ENCODE measurements around the gene ATL1. TPM values are rescaled to one million over a fixed set of nuclear protein-coding genes. Genes with fewer than 3 reads are reported as not detected.
"Not testable (repeated sequence)": the region's sequence is repeated elsewhere in the genome, so short reads cannot be mapped to it uniquely, and the experiment has no call there.

Gene ATL1
- total RNA-seq, 6 experiments from 2014 or later, result 0.35 to 0.92 (median 0.48) TPM

GRCh38 chr14:50532502-50533240, 27.3 kb upstream of the ATL1 start, which contains the start of gene MAP4K5:
MAP4K5 (minus strand) TSS chr14:50532569; CDS start chr14:50532049, 520 bp downstream.
- peak; percentile 86 for DNase-seq
- TF ChIP-seq CTCF (IDR thresholded peaks at IDR 0.05), result peak; percentile 87
- Mint-ChIP-seq H3K9me3 (peaks cover 5% of the 10 kb centered on the region; the same call in 1 of the 2 replicates), H3K4me3 (peak within 1 kb of the TSS; percentile 87), H3K27me3 (ENCODE audit: insufficient read depth) (peaks cover 18% of the 10 kb centered on the region), H3K4me1 (ENCODE audit: low read depth) (peaks cover 42% of the 10 kb centered on the region), H3K27ac (peak within 1 kb of the TSS; percentile 88), H3K36me3 (ENCODE audit: low read depth) (peaks cover 26% of the 10 kb centered on the region; the same call in 1 of the 2 replicates)

- peaks cover 5% of the 10 kb centered on the region; the same call in 1 of the 2 replicates for H3K9me3 Mint-ChIP-seq
- H3K4me3 Mint-ChIP-seq, result peak overlapping the region; percentile 87
- DNase-seq, result no peak
- H3K27me3 Mint-ChIP-seq (ENCODE audit: insufficient read depth), result peaks cover 20% of the 10 kb centered on the region
- peaks cover 36% of the 10 kb centered on the region for H3K4me1 Mint-ChIP-seq (ENCODE audit: low read depth)
- H3K27ac Mint-ChIP-seq, result no peak overlapping the region
- H3K36me3 Mint-ChIP-seq (ENCODE audit: low read depth), result peaks cover 32% of the 10 kb centered on the region; the same call in 1 of the 2 replicates
- no peak for TF ChIP-seq CTCF (IDR thresholded peaks at IDR 0.05)
Observed at GRCh38 chr14:50533241-50533705, 26.7 kb upstream of the ATL1 start.

GRCh38 chr14:50533806-50534205, 26.1 kb upstream of the ATL1 start:
- Mint-ChIP-seq H3K9me3 (peaks cover 5% of the 10 kb centered on the region; the same call in 1 of the 2 replicates), H3K36me3 (ENCODE audit: low read depth) (peaks cover 32% of the 10 kb centered on the region; the same call in 1 of the 2 replicates), H3K4me3 (no peak overlapping the region), H3K4me1 (ENCODE audit: low read depth) (peaks cover 31% of the 10 kb centered on the region), H3K27ac (no peak overlapping the region), H3K27me3 (ENCODE audit: insufficient read depth) (peaks cover 20% of the 10 kb centered on the region)
- DNase-seq, result no peak
- no peak for TF ChIP-seq CTCF (IDR thresholded peaks at IDR 0.05)

- TF ChIP-seq CTCF (IDR thresholded peaks at IDR 0.05), result no peak
- Mint-ChIP-seq H3K36me3 (ENCODE audit: low read depth) (peaks cover 26% of the 10 kb centered on the region; the same call in 1 of the 2 replicates), H3K9me3 (peaks cover 5% of the 10 kb centered on the region; the same call in 1 of the 2 replicates), H3K4me3 (no peak overlapping the region), H3K4me1 (ENCODE audit: low read depth) (peaks cover 25% of the 10 kb centered on the region), H3K27ac (no peak overlapping the region), H3K27me3 (ENCODE audit: insufficient read depth) (peaks cover 20% of the 10 kb centered on the region)
- no peak for DNase-seq
Observed at GRCh38 chr14:50534416-50534815, 25.5 kb upstream of the ATL1 start.

GRCh38 chr14:50534997-50535396, 24.9 kb upstream of the ATL1 start:
- H3K36me3 Mint-ChIP-seq (ENCODE audit: low read depth), result peaks cover 25% of the 10 kb centered on the region; the same call in 1 of the 2 replicates
- peaks cover 5% of the 10 kb centered on the region; the same call in 1 of the 2 replicates for H3K9me3 Mint-ChIP-seq
- H3K27me3 Mint-ChIP-seq (ENCODE audit: insufficient read depth), result peaks cover 20% of the 10 kb centered on the region
- H3K4me1 Mint-ChIP-seq (ENCODE audit: low read depth), result peaks cover 19% of the 10 kb centered on the region
- no peak for DNase-seq
- H3K4me3 Mint-ChIP-seq, result no peak overlapping the region
- H3K27ac Mint-ChIP-seq, result no peak overlapping the region
- TF ChIP-seq CTCF (IDR thresholded peaks at IDR 0.05), result no peak

- peaks cover 13% of the 10 kb centered on the region; the same call in 1 of the 2 replicates for H3K36me3 Mint-ChIP-seq (ENCODE audit: low read depth)
- H3K9me3 Mint-ChIP-seq, H3K4me3 Mint-ChIP-seq, H3K27ac Mint-ChIP-seq, DNase-seq: not testable (repeated sequence)
- peaks cover 11% of the 10 kb centered on the region for H3K4me1 Mint-ChIP-seq (ENCODE audit: low read depth)
- peaks cover 20% of the 10 kb centered on the region for H3K27me3 Mint-ChIP-seq (ENCODE audit: insufficient read depth)
Observed at GRCh38 chr14:50538034-50538433, 21.9 kb upstream of the ATL1 start.
